ENCODE results near the gene BICRA. TPM values are rescaled to one million over a fixed set of nuclear protein-coding genes. Genes with fewer than 3 reads are reported as not detected.

The BICRA gene
- total and polyA plus RNA-seq, 2 of the 8 experiments (the other 6 are each of a cell fraction or from before 2014, with no cell fraction given) = 1.5 to 29.2 TPM

DNA sequence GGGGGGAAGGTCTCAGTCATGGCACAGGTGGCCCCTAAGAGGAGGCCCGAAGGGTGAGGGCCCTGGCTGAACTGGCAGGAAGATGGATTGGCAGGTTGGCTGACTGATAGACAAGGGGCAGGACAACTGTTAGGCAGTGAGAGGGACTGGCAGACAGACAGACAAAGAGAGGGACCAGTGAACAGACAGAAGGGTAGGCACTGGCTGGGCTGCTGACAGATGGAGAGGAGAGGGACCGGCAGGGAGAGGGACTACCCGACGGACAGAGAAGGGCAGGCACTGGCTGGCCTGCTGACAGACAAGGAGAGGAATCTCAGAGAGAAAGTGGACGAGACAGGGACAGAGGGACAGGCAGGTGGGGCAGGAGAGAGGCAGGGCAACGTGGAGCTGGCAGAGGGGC, 72.5 kb downstream of the BICRA start (continued):
- TF ChIP-seq NANOG (IDR thresholded peaks at IDR 0.05; ENCODE audit: insufficient read depth, low read depth, low read length, poor library complexity, severe bottlenecking) (no peak), TCF12 (IDR thresholded peaks at IDR 0.05; ENCODE audit: low read depth, low read length) (no peak), BACH1 (IDR thresholded peaks at IDR 0.05; ENCODE audit: low read length) (no peak), FOSL1 (IDR thresholded peaks at IDR 0.05; ENCODE audit: insufficient read depth, low read depth, low read length) (no peak), NRF1 (IDR thresholded peaks at IDR 0.05; ENCODE audit: low read depth, low read length) (no peak), MAFK (IDR thresholded peaks at IDR 0.05; ENCODE audit: low read depth, low read length) (no peak), KDM4A (IDR thresholded peaks at IDR 0.05; ENCODE audit: low read depth, low read length, severe bottlenecking) (no peak)
- TF ChIP-seq, protein P1, sequence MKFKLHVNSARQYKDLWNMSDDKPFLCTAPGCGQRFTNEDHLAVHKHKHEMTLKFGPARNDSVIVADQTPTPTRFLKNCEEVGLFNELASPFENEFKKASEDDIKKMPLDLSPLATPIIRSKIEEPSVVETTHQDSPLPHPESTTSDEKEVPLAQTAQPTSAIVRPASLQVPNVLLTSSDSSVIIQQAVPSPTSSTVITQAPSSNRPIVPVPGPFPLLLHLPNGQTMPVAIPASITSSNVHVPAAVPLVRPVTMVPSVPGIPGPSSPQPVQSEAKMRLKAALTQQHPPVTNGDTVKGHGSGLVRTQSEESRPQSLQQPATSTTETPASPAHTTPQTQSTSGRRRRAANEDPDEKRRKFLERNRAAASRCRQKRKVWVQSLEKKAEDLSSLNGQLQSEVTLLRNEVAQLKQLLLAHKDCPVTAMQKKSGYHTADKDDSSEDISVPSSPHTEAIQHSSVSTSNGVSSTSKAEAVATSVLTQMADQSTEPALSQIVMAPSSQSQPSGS (IDR thresholded peaks at IDR 0.05; ENCODE audit: low read length) = no peak

Measured in H1 (cell line).